ENCODE measurements around the gene ADA.

GRCh38 chr20:44686934-44687333 lies 35.4 kb upstream of the ADA start:
- TF ChIP-seq REST (IDR thresholded peaks at IDR 0.05; ENCODE audit: insufficient read depth in 1 of 2, low read depth in 2 of 2, low read length in 2 of 2), result no peak
- no peak for TF ChIP-seq SIN3A (IDR thresholded peaks at IDR 0.05; ENCODE audit: borderline replicate concordance, insufficient read depth, low read length)
- no peak for TF ChIP-seq TAF1 (IDR thresholded peaks at IDR 0.05; ENCODE audit: borderline replicate concordance, insufficient read depth, low read length)

Measured in PFSK-1 (cell line).